NCI-H1105 (cell line): ENCODE data around the gene TBC1D4.
"Not testable (repeated sequence)": the region's sequence is repeated elsewhere in the genome, so short reads cannot be mapped to it uniquely, and the experiment has no call there.

Experiments used
- DNase-seq: peaks from one replicate; lab custom pipeline; 2025; lab: John Stamatoyannopoulos, UW

The TBC1D4 gene

DNA sequence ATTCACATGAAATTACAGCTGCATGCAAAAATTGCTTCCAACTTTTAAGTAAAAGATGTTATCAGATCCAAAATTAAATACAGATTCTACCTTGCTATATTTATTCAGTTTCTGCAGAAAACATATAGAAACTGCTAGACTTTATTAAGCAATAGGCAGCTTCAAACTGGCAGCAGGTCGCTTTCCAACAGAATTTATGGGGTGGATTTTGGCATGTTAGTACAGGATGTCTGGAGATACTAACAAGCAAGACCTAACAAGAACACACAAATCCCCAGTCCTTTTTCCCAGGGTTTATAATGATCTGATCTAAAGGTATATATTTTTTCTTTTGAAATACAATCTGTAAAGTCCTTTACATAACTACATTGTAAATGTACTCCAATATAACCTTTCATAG lies 27.5 kb downstream of the TBC1D4 start:
- no peak for DNase-seq

DNA sequence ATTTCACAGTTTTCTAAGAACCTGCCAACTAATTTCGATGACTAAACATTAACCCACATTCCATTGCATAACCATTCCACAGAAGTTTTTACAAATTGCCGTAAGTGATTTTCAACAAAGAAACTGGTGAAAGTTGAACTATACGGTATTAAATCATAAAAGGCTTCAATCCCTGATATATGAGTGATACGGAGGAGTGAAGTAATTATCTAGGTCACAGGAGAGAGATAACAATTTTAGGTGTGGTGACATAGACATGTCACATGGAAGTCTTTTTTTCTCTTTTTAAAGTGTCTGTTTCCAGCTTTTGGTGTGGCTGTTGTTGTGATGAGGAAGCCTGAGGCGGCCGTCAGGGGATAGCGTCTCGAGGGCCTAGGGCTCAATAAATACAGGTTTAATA lies 29.4 kb downstream of the TBC1D4 start:
- no peak for DNase-seq

DNA sequence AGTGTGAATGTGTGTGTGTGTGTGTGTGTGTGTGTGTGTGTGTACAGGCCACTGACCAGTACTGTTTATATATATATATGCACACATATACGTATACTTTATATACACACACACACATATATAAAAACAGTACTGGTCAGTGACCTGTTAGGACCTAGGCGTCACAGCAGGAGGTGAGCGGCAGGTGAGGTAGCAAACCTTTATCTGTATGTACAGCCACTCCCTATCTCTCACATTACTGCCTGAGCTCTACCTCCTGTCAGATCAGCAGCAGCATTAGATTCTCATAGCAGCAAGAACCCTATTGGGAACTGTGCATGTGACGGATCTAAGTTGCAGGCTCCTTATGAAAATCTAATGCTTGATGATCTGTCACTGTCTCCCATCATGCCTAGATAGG lies 34.5 kb downstream of the TBC1D4 start:
- DNase-seq, result no peak

DNA sequence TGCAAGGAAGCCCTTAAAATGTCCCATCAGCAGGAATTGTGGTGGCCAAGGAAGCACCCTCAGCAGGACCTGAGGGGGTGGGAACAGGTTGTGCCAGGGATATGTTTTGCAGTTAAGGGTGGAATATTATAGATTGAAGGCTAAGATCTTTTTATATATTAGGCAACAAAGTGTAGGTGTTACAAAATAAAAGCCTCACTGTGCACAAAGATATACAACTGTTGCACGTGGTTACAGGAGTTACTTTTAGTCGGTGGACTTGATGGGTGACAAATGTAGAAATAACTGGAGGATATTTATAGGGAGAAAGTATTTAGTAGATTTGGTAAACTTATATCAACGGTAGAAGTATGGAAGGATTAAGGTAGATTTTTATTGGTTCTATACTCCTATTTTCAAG lies 35.1 kb downstream of the TBC1D4 start:
- DNase-seq, result no peak

DNA sequence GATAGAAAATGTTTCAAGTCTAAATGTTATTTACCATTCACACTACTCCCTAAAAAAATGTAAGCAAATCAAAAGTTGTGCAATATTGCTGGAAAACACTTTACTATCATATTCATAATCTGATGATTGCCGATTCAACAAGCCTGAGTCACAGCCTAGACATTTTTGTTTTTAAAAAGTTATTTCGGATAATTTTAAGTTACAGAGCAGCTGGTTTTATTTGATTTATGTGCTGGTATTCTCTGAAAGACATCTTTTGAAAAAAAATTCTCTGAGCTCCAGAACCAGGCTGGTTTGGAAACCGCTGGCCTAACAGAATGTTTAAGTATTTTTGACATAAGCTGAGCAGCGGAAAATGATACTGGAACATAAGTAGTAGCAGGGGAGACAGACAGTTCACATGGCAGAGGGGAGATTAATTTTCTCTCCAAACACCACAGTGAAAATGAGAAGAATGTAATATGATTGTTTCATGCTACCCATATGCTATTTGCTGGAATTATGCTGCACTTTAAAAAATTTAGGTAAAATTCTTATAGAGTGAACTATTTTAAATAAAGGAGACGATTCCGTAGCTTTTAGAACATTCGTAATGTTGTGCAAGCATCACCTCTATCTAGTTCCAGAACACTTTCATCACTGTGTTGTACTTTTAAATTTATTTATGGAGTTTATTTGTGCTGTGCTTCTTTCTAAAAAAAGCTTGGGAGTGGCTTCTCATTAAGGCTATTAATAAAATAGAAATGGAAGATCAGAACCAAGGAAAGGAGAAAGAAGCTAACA lies 36.1 kb downstream of the TBC1D4 start:
- DNase-seq, result no peak

DNA sequence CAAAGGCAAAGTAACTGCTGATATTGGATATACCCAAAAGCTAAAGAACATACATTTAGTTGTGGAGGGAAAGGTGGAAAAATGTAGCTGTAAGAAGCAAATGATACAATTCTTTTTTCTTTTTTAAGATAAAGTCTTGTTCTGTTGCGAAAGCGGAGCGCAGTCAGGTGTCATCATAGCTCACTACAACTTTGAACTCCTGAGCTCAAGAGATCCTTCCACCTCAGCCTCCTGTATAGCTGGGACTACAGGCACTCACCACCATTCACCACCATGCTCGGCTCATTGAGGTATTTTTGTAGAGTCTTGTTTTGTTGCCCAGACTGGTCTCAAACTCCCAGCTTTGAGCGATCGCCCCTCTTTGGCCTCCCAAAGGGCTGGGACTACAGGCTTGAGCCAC lies 38.0 kb downstream of the TBC1D4 start:
- no peak for DNase-seq

DNA sequence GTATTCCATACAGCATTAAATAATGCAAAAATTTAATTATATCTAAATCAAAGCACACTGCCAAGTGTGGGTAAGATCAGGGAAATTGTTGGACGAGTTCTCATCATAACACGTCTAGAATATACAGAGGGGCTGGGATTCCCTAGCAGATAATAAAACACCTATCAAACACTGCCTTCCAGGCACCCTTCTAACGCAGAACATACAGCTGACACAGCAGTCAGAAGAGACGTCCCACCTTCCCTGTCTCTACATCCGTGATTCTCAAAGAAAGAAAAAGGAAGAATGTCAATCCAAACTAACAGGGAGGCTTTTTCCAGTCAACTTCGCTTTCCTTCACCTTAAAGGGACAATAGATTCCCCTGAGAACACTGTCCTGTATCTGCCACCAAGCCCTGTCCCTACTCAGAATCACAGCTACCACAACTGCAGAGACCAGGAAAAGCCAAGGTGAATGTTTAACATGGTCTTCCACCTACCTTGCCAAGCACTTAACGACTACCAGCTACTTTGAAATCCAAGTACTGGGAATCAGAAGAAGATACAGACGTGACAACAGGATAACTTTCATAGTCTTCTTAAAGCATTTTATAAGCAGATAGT lies 38.5 kb downstream of the TBC1D4 start:
- DNase-seq, result no peak

DNA sequence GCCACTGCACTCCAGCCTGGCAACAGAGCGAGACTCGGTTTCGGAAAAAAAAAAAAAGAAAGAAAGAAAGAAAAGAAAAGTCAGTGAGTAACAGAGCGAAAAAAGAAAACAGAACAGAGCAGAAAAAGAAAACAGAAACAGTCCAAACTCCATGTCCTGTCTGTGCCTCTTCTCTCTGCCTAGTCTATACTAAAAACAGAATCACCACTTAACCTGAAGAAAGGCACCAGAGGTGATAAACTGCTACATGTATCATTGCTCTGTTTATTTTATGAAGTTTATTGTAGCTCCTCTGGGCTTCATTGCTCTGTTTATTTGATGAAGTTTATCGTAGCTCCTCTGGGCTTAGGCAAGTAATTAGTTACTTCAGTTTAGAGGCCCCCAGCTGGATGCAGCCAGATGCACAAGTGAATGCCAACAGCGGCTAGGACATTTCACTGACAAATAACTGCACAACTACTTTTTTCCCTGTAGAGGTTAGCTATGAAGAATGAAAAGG lies 39.2 kb downstream of the TBC1D4 start:
- no peak for DNase-seq

DNA sequence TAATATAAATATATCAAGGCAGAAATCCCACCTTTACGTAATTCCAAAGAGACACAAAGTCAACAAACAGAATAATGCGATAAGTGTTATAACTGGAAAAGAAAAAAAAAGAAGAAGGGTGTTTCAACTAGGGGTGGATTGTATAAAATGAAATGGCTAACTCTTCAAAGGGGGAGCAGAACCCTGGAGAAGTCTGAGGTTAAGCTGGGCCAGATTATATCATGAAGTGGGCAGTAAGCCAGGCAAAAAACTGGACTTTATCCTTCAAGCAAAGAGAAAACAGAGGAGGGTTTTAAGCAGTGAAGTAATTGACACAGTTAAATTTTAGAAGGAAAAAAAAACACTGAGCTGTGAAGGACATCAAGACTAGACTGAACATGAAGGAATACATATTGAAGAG lies 41.9 kb downstream of the TBC1D4 start:
- DNase-seq, result no peak

DNA sequence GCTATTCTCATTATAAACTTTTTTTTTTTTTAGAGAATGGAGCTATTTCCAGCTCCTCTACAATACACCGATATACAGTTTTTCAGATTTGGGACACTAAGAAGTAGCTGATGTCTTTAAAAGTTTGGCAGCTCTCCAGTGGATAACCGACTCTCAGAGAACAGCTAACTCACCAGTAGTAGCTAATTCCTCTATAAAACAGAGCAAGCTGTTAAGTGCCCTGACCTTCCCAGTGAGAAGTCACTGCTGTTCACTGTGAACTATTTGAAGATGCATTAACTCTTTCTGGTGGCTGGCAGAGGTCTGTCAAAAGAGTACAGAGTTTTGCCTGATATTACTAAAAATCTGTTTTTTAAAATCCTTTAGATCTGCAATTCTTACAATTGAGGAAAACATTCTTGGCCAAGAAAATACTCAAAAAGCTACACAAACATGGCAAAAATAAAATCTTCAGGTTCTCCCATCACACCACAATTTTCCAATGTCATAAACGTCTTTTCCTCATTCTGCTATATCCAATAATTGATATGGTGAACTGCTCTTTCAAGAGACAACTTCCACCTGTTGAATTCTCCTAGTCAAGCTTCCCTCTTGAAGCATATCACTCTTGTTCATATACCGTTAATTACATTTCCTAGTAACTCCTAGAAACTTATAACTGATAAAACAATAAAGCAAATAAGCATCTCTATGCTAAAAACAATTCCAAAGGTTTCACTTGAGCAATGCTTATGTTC lies 44.2 kb downstream of the TBC1D4 start:
- DNase-seq, result no peak

DNA sequence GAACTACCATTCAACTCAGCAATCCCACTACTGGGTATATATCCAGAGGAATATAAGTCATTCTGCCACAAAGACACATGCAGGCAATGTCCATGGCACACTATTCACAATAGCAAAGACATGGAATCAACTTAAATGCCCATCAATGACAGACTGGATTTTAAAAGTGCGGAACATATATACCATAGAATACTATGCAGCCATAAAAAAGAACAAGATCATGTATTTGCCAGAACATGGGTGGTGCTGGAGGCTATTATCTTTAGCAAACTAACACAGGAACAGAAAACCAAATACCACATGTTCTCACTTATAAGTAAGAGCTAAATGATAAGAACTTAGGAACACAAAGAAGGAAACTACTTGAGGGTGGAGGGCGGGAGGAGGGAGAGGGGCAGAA lies 47.8 kb downstream of the TBC1D4 start:
- not testable (repeated sequence) for DNase-seq

DNA sequence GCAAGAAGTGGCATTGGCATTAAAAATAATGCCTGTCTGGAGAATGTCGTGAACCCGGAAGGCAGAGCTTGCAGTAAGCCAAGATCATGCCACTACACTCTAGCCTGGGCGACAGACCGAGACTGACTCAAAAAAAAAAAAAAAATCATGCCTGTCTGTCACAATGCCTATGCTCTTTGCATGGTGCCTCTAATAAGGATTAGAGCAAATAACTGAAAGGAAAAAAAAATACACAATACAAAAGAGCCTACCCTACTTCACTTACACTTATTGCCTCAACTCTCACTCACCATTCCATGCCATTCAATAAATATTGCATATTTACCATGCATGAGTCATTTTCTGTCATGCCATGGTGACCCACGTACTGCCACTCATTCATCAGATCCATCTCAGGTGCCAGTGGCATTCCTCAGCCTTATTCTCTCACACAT lies 49.1 kb downstream of the TBC1D4 start:
- no peak for DNase-seq

DNA sequence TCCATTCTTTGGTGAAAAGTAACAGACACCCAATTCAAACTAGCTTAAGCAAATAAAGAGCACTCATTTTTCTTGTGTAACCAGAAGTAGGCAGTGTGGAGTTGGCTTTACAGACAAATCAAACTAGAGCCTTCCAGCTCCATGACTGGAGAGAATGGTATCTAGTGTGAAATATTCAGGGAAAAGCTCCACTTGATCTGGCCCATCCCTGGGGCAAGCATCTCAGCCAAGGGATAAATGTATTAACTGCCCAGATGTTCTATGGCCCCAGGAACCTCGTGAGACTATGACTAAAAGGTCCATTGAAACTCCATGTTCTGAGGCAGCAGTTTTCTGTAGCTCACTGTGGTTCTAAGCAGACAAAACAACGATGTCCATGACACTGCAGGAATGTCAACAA lies 49.9 kb downstream of the TBC1D4 start:
- no peak for DNase-seq

DNA sequence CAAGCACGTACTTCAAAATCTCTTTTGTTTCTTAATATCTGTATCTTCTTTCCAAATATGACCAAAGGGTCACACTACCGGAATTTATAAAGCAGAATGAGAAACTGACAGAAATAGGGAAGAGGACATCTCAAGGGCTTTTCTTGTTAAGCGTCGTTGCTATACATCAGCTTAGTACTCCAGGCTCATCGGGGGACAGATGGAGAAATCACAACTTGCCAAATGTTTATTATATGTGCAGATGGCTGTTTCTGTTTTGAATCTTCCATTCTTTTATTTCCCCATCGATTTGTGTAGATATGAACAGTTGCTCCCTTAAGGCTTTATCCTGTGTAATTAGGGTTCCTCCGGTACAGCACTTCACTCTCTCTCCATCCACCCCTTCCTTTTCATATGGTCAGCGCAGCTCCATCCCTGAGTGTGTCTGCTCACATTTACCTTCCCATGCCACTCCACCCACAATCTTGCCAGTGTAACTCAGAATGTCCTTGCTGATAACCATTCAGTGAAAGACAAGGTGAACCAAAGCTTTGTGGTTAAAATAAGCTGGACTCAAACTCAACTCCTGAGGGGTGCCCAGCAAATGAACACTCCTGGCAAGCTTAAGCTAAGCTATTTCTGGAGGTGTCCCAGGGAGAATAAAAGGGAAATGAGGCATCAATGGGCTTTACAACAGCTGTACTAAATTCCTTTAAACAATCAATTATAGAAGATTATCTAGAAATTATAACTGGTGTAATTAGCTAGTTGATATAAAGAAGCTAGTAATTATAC lies 51.3 kb downstream of the TBC1D4 start:
- DNase-seq, result no peak

DNA sequence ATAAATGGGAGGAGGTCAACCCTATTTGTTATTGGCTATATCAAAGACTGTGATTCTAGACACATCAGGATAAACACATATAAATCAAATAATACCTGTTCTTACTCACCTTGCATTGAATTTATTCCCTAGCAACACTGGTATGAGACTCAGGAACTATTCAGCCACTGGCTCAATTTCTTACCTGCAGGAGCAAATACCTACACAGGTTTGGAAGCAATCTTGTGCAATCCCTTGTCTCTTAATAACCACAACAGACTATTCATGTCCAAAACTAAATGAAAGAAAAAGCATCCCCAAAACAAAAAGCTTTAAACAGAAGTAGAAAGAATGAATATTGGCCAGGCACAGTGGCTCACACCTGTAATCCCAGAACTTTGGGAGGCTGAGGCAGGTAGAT lies 55.5 kb downstream of the TBC1D4 start:
- DNase-seq, result no peak

DNA sequence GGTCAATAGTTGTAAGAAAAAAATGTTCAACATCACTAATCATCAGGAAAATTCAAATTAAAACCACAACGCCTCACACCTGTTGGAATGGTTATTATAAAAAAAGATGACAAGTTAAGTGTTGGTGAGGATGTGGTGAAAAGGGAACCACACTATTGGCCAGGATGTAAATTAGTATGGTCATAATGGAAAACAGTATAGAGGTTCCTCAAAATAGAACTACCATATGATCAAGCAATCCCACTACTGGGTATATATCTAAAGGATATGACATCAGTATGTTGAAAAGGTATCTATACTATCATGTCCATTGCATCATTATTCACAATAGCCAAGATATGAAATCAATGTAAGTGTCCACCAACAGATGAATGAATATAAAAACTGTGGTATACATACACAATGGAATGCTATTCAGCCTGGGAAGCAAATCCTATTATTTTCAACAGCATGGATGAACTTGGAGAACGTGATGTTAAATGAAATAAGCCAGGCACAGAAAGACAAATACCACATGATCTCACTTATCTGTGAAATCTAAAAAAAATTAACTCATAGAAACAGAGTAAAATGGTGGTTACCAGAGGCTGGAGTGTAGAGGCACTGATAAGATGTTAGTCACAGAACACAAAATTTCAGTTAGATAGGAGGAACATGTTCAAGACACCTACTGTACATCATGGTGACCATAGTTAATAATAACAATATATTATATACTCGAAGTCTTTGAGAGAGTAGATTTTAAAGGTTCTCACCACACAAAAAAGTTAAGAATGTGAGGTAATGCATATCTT lies 56.6 kb downstream of the TBC1D4 start:
- no peak for DNase-seq

DNA sequence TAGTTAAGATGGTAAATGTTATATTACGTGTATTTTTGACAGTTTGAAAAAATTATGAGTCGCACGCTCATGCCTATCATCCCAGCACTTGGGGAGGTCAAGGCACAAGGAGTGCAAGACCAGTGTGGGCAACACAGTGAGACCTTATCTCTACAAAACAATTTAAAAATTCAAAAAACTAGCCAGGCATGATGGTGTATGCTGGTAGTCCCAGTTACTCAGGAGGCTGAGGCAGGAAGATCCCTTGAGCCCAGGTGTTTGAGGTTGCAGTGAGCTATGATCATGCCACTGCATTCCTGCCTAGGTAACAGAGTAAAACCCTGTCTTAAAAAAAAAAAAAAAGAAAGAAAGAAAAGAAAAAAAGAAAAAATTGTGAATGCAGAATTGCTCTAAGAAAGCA lies 58.0 kb downstream of the TBC1D4 start:
- DNase-seq, result no peak

DNA sequence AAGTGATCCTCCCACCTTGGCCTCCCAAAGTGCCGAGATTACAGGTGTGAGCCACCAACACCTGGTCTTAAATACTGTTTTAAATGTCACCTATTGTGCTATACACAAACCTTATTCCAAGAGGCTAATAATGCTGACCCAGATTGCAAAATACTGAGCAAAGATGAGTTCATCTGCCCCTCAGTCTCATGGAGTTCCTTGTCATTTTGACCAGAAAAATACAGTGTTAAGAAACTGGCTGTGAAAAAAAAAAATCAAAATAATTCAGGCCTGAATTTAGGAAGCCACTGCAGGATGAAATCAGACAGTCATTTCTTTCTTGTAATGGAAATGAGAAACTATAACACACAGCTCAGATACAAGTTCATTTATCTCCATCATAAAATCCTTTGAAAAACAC lies 59.9 kb downstream of the TBC1D4 start:
- no peak for DNase-seq

DNA sequence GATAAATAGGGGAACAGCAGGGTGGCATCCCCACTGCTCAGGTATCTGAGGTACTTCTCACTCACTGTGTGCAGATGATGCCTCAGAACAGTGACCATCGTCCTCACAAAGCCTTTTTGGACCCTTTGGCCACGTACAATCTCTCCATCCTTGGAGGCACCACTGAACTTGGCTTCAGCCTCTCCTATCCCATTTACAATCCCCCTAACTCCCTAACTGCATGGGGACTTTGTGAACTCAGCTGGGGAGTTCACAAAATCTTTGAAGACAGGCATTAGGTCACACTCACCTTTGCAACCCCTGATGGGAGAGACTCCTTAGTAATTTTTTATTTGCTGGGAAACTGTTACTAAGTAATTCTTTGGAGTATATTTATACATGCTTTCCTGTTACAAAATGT lies 60.8 kb downstream of the TBC1D4 start:
- no peak for DNase-seq

DNA sequence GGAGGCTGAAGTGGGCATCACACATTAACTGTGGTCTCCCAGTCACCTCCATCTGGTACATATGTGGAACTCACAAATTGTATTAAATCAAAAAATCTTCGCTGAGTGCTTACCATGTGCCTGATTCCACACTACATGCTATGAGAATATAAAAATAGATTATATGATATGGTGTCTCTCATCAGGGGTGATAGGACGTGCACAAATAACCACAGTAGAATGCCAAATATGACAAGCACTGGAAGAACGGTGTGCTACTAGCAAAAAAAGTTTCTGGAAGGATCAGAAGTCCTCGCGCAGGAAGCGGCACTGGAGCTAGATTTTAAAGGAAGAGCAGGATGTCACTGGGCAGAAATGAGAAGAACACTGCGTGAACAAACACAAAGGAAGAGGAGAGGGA lies 62.3 kb downstream of the TBC1D4 start:
- no peak for DNase-seq

DNA sequence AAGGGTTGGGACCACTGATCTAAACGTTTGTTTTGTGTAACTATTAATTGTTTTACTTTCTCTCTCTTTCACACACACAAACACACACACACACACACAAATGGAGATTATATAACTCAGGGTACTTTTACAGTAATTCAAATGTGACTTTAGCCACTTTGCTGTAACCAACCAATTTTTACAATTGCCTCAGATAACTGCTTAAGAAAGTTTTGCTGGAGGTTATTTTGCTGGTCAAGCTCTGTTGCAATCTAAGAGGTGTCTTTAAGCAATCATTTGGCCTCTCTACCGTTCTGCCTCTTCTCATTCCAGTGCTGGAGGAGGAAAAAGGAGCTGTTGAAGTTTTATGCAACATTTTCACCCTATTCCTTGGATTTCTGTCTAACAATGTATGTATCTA lies 63.0 kb downstream of the TBC1D4 start:
- no peak for DNase-seq
